Activated CD8-positive, alpha-beta T cell treated with anti-CD3 and anti-CD28 coated beads, Interleukin-2, amount 10 ng/mL, durations not matched to agents 7 days and 5 days (primary cell): ENCODE measurements around the gene PROM1. TPM values are rescaled to one million over a fixed set of nuclear protein-coding genes. Genes with fewer than 3 reads are reported as not detected.

Source experiments
- ATAC-seq: fragments of 150-1000 bp; cut with Tn5 transposase; one replicate; pipeline ENCODE4 v1.10.0; 2021; ENCODE audit warnings: moderate library complexity
- CTCF ChIA-PET: fragments of 350-600 bp; sonication (Branson Sonifier 250); formaldehyde crosslinking; loops from one replicate; lab custom pipeline; 2021; ENCODE audit warnings: antibody characterized with exemption; lab: Charles Lee
- POLR2A ChIA-PET: fragments of 350-600 bp; sonication (Branson Sonifier 250); formaldehyde crosslinking; loops from one replicate; lab custom pipeline; 2021; ENCODE audit warnings: antibody characterized with exemption; lab: Charles Lee
- DNase-seq: peaks from one replicate; pipeline ENCODE4 v3.0.0-alpha.2; 2020
- H3K27ac Mint-ChIP-seq: one replicate; pipeline ENCODE4 v1.8.0; 2021; ENCODE audit warnings: mild to moderate bottlenecking, mixed read lengths
- H3K27me3 Mint-ChIP-seq: one replicate; pipeline ENCODE4 v1.8.0; 2021; ENCODE audit warnings: low read depth, mixed read lengths
- H3K36me3 Mint-ChIP-seq: one replicate; pipeline ENCODE4 v1.8.0; 2021; ENCODE audit warnings: low read depth, mixed read lengths
- H3K4me1 Mint-ChIP-seq: one replicate; pipeline ENCODE4 v1.8.0; 2021; ENCODE audit warnings: low read depth, mixed read lengths
- H3K4me3 Mint-ChIP-seq: one replicate; pipeline ENCODE4 v1.8.0; 2021; ENCODE audit warnings: mild to moderate bottlenecking, mixed read lengths
- H3K9me3 Mint-ChIP-seq: one replicate; pipeline ENCODE4 v1.8.0; 2022; ENCODE audit warnings: mixed read lengths; ENCODE audit not compliant: insufficient read depth
- total RNA-seq, 2 experiments: library from RNA; stranded (reverse); gene quantifications; one replicate each; pipeline ENCODE4 v1.2.3, GENCODE V29; 2021

PROM1 gene
- total RNA-seq, 2 experiments from 2014 or later, result not detected

- Mint-ChIP-seq H3K4me3 (no peak overlapping the region), H3K9me3 (no peaks in the 10 kb centered on the region), H3K36me3 (no peaks in the 10 kb centered on the region), H3K4me1 (no peaks in the 10 kb centered on the region), H3K27me3 (peaks cover 8% of the 10 kb centered on the region), H3K27ac (no peak overlapping the region)
- ChIA-PET POLR2A (interaction anchor here (0.6 kb wide), 1 partner anchor 287 kb away, joined by 4 read pairs; no protein-coding TSS in a partner anchor), CTCF (interaction anchor here (1.0 kb wide), 1 partner anchor 94 kb away, joined by 3 read pairs; no protein-coding TSS in a partner anchor)
- DNase-seq (no peak), ATAC-seq (no peak)
Measured at GRCh38 chr4:15976456-15977447, 107.1 kb downstream of the PROM1 start.

GRCh38 chr4:15971068-15971801, 112.6 kb downstream of the PROM1 start:
- Mint-ChIP-seq H3K27ac (no peak overlapping the region), H3K36me3 (no peaks in the 10 kb centered on the region), H3K4me3 (no peak overlapping the region), H3K27me3 (peaks cover 16% of the 10 kb centered on the region), H3K9me3 (no peaks in the 10 kb centered on the region), H3K4me1 (no peaks in the 10 kb centered on the region)
- POLR2A ChIA-PET, result no interaction called here
- CTCF ChIA-PET, result interaction anchor here (0.7 kb wide), 1 partner anchor 30 kb away, joined by 4 read pairs; no protein-coding TSS in a partner anchor
- ATAC-seq, result no peak
- DNase-seq, result no peak

GRCh38 chr4:15968551-15969300, 115.1 kb downstream of the PROM1 start:
- no peak overlapping the region for H3K4me3 Mint-ChIP-seq
- ChIA-PET POLR2A (no interaction called here), CTCF (interaction anchor here (0.9 kb wide), 1 partner anchor 32 kb away, joined by 3 read pairs; no protein-coding TSS in a partner anchor)
- no peaks in the 10 kb centered on the region for H3K9me3 Mint-ChIP-seq
- no peaks in the 10 kb centered on the region for H3K36me3 Mint-ChIP-seq
- peaks cover 19% of the 10 kb centered on the region for H3K27me3 Mint-ChIP-seq
- H3K4me1 Mint-ChIP-seq, result peaks cover 7% of the 10 kb centered on the region
- ATAC-seq, result no peak
- no peak for DNase-seq
- H3K27ac Mint-ChIP-seq, result no peak overlapping the region

- peaks cover 23% of the 10 kb centered on the region for H3K27me3 Mint-ChIP-seq
- ChIA-PET POLR2A (interaction anchor here (0.6 kb wide), 1 partner anchor 890 kb away, joined by 3 read pairs; no protein-coding TSS in a partner anchor), CTCF (interaction anchor here (2.2 to 5.2 kb wide), 2 partner anchors 31 to 36 kb away, joined by 8 to 63 read pairs; no protein-coding TSS in a partner anchor)
- H3K9me3 Mint-ChIP-seq, result no peaks in the 10 kb centered on the region
- DNase-seq (no peak), ATAC-seq (no peak)
- H3K36me3 Mint-ChIP-seq, result no peaks in the 10 kb centered on the region
- no peak overlapping the region for H3K27ac Mint-ChIP-seq
- peaks cover 34% of the 10 kb centered on the region for H3K4me1 Mint-ChIP-seq
- H3K4me3 Mint-ChIP-seq, result no peak overlapping the region
Measured at GRCh38 chr4:15965325-15965724, 118.5 kb downstream of the PROM1 start.

- H3K27ac Mint-ChIP-seq, result peak overlapping the region; percentile 53
Measured at GRCh38 chr4:15964159-15964558, 119.7 kb downstream of the PROM1 start.

GRCh38 chr4:15963576-15963975, 120.2 kb downstream of the PROM1 start:
- CTCF ChIA-PET, result interaction anchor here (0.6 to 5.2 kb wide), 9 partner anchors 11 to 312 kb away, joined by 3 to 63 read pairs (median 6); no protein-coding TSS in a partner anchor
- DNase-seq (peak; percentile 83), ATAC-seq (peak; percentile 77)
- H3K27me3 Mint-ChIP-seq, result peaks cover 22% of the 10 kb centered on the region
- H3K4me1 Mint-ChIP-seq, result peaks cover 34% of the 10 kb centered on the region
- POLR2A ChIA-PET, result interaction anchor here (1.0 kb wide), 1 partner anchor 81 kb away, joined by 3 read pairs; no protein-coding TSS in a partner anchor
- no peaks in the 10 kb centered on the region for H3K9me3 Mint-ChIP-seq
- H3K4me3 Mint-ChIP-seq, result peak overlapping the region; percentile 71
- H3K36me3 Mint-ChIP-seq, result no peaks in the 10 kb centered on the region
- H3K27ac Mint-ChIP-seq, result peak overlapping the region; percentile 76

More at GRCh38 chr4:15964159-15964558, 119.7 kb downstream of the PROM1 start:
- Mint-ChIP-seq H3K27me3 (peaks cover 25% of the 10 kb centered on the region), H3K9me3 (no peaks in the 10 kb centered on the region), H3K4me1 (peaks cover 34% of the 10 kb centered on the region), H3K4me3 (no peak overlapping the region), H3K36me3 (no peaks in the 10 kb centered on the region)
- ChIA-PET CTCF (interaction anchor here (0.6 to 5.2 kb wide), 8 partner anchors 32 to 313 kb away, joined by 3 to 63 read pairs (median 6); no protein-coding TSS in a partner anchor), POLR2A (interaction anchor here (0.5 to 1.0 kb wide), 2 partner anchors 81 to 275 kb away, joined by 3 read pairs; no protein-coding TSS in a partner anchor)
- ATAC-seq (no peak), DNase-seq (no peak)

- Mint-ChIP-seq H3K27me3 (peaks cover 18% of the 10 kb centered on the region), H3K36me3 (no peaks in the 10 kb centered on the region), H3K4me1 (peaks cover 34% of the 10 kb centered on the region), H3K4me3 (peak within 1 kb of the TSS; percentile 71), H3K27ac (peak within 1 kb of the TSS; percentile 76), H3K9me3 (no peaks in the 10 kb centered on the region)
- ATAC-seq (peak; percentile 93), DNase-seq (peak; percentile 86)
- POLR2A ChIA-PET, result interaction anchor here (1.0 kb wide), 1 partner anchor 80 kb away, joined by 3 read pairs; no protein-coding TSS in a partner anchor
- CTCF ChIA-PET, result interaction anchor here (0.8 to 5.2 kb wide), 8 partner anchors 12 to 311 kb away, joined by 3 to 63 read pairs (median 7); no protein-coding TSS in a partner anchor
Measured at GRCh38 chr4:15963001-15963451, 120.8 kb downstream of the PROM1 start, which contains the start of gene FGFBP2. TSS of gene FGFBP2 (minus strand) at chr4:15963175. CDS start at chr4:15963129, 46 bp downstream.

GRCh38 chr4:15961781-15962510, 121.9 kb downstream of the PROM1 start:
- no peaks in the 10 kb centered on the region for H3K9me3 Mint-ChIP-seq
- peak overlapping the region; percentile 68 for H3K27ac Mint-ChIP-seq
- H3K4me1 Mint-ChIP-seq, result peaks cover 34% of the 10 kb centered on the region
- CTCF ChIA-PET, result interaction anchor here (0.8 to 5.2 kb wide), 6 partner anchors 13 to 304 kb away, joined by 3 to 63 read pairs (median 10); no protein-coding TSS in a partner anchor
- ATAC-seq (peak; percentile 31), DNase-seq (peak; percentile 67)
- peaks cover 16% of the 10 kb centered on the region for H3K27me3 Mint-ChIP-seq
- H3K4me3 Mint-ChIP-seq, result peak overlapping the region; percentile 71
- H3K36me3 Mint-ChIP-seq, result no peaks in the 10 kb centered on the region
- POLR2A ChIA-PET, result no interaction called here

GRCh38 chr4:15958562-15958961, 125.3 kb downstream of the PROM1 start:
- Mint-ChIP-seq H3K4me3 (no peak overlapping the region), H3K4me1 (peaks cover 32% of the 10 kb centered on the region), H3K27me3 (peaks cover 6% of the 10 kb centered on the region), H3K36me3 (no peaks in the 10 kb centered on the region), H3K27ac (no peak overlapping the region), H3K9me3 (no peaks in the 10 kb centered on the region)
- DNase-seq, result no peak
- CTCF ChIA-PET, result interaction anchor here (0.7 to 1.6 kb wide), 5 partner anchors 76 to 233 kb away, joined by 3 to 17 read pairs (median 5); no protein-coding TSS in a partner anchor
- POLR2A ChIA-PET, result no interaction called here
- no peak for ATAC-seq
